WI38 (cell line): Measurements from ENCODE around the gene PHF20.
A peak's percentile ranks its signal among the peaks of the same experiment; 100 is the strongest.

Experiments used
- H3K4me3 ChIP-seq: 2 replicates; pipeline ENCODE4 v1.5.1; 2011; ENCODE audit warnings: low read depth, mild to moderate bottlenecking, control low read depth, low read length
- TF ChIP-seq, protein P1 (sequence below): IDR thresholded peaks from 2 replicates; pipeline ENCODE4 v1.5.1; 2012; ENCODE audit warnings: low read depth, mild to moderate bottlenecking, control low read depth, low read length

Gene PHF20

DNA sequence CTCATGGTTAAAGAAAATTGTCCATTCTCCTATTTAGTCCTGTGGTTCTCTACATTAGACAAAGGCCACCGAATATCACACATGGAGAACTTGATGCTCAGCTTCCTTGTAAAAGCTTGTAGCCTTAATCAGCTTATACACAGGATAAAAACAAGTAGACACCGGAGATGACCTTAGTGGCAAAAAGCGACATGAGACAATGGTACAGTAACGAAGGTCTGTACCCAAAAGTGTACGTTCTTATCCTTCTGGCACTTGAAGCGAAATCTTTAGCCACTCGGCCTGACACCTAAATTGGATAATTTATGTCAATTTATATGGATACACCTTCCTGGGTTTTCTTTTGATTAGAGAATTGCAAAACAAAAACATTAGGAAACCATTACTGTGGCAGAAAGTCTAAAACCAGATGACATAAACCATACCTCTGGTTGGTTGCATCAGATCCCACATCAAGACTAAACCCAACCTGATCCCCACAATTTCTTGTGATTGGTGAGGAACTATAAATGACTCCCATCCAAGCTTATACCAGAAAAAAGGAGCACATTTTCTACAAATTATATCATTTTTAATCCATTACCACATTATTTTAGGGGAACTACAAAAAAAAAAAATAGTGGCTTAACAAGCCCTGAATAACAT lies 35.9 kb upstream of the PHF20 start:
- TF ChIP-seq, protein P1, sequence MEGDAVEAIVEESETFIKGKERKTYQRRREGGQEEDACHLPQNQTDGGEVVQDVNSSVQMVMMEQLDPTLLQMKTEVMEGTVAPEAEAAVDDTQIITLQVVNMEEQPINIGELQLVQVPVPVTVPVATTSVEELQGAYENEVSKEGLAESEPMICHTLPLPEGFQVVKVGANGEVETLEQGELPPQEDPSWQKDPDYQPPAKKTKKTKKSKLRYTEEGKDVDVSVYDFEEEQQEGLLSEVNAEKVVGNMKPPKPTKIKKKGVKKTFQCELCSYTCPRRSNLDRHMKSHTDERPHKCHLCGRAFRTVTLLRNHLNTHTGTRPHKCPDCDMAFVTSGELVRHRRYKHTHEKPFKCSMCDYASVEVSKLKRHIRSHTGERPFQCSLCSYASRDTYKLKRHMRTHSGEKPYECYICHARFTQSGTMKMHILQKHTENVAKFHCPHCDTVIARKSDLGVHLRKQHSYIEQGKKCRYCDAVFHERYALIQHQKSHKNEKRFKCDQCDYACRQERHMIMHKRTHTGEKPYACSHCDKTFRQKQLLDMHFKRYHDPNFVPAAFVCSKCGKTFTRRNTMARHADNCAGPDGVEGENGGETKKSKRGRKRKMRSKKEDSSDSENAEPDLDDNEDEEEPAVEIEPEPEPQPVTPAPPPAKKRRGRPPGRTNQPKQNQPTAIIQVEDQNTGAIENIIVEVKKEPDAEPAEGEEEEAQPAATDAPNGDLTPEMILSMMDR: no peak
- H3K4me3 ChIP-seq: no peak overlapping the region

DNA sequence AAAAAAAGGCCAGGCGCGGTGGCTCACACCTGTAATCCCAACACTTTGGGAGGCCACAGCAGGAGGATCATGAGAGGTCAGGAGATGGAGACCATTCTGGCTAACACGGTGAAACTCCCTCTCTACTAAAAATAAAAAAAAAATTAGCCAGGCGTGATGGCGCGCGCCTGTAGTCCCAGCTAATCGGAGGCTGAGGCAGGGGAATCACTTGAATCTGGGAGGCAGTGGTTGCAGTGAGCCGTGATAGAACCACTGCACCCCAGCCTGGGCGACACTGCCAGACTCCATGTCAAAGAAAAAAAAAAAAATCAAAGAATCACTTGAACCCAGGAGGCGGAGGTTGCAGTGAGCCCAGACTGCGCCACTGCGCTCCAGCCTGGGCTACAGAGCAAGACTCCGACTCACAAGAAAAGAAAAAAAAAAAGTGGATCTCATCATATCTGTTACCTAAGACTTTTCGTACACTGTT lies 33.9 kb upstream of the PHF20 start:
- no peak overlapping the region for H3K4me3 ChIP-seq
- TF ChIP-seq, protein P1: no peak

DNA sequence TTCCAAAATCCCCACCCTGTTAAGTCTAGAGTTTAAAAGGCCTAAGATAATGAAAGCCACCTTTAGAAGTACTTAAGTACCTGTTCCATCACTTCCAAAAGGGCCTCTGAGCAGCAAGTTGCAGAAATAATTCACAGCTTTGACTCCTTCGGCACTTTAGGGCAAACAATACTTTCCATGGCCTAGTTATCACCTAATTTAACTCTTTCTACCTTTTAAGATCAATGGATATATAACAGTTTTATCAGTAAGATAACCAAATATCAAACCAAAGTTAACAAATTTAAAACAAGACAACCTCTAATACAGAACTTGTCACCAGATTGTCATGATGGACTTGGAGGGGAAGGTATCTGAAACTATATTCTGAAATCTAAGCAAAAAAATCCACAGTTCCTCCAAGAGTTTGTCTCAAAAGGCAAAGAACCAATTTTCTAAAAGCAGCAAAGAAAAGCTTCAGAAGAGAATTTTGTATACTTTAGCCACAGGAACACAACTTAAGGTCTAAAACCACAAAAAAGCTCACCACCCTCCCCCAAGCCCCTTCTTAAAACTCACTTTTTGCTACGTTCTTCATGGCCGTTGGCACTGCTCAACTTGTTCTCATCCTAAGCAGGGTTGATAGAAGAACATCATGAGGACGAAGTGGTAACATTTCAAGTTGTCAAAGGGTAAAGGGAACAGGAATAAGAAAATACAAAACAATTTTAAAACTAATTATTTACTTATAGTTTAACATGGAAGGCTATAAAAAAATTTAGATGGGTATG lies 33.2 kb upstream of the PHF20 start:
- H3K4me3 ChIP-seq: no peak overlapping the region
- TF ChIP-seq, protein P1: no peak

DNA sequence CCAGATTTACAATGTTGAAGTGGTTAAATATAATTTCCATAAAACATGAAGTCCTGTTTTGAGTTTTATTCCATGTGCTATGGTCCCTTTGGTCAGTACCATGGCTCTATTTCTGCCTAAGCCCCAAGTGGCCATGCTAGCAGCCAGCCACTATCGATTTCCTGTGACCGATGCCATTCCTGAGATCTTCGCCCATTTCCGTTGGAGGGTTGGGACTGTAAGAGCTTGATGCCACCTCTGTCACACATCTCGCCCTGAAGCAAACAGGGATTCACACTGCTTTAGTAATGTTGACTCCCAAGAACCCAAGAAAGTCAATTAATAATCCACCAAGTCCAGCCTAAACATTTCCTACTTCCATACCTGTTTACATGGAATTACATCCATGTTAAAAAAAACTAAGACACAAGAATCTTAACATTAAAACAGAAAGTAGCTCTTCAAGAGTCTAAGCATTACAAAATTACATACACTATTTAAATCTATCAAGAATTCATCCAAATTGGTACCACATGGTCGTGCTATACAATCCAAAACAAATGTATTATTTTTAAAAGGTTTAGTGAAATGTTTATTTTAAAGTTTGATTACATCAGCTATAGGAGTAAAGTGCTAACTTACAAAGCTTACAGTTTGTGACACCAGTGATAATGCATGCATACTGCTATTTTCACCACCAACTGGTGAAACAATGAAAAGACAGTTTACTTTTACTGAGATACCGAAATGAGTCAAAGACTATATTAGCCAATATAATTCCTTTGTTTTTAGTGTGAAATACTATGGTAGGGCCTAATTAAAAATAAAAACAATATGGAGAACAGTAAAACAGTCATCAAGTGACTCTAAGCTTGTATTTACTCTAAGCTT lies 32.3 kb upstream of the PHF20 start:
- TF ChIP-seq, protein P1: no peak
- H3K4me3 ChIP-seq: peak overlapping the region; percentile 98

DNA sequence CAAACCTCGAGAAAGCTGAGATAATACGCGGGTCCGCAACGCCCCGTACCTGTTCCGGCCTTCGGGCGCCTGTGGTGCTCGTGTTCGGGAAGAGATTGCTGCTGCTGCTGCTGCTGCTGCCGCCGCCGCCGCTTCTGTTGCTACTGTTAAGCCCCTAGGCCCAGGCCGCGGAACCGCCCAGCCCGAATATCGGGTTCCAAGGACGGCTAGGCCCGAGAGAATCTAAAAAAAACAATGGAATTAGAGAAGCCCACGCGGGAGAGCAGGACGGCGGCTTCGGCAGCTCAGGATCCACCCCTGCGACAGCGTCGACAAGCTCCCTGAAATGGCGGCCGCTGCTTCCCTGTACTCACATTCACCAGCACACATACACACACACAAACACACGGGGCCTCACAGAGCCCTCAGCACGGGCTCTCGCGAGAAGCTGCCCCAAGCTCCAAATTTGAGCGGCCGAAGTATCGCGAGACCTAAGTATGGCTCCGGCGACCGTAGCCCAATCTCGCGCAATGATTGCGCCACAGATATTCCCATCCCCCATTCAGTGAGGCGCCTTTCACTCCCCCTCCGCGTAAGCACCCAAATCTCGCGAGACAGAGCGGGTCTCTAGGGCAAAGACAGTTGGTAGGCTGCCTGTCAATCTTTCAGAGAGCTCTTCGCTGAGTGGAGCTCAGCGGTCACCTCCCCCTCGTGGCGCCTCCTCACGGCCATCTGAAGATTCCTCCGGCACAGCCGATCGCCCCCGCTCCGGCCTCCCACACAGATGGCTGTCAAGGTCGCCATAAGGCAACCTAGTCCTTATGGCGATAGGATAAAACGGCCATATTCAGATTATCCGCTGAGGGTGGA lies 29.7 kb upstream of the PHF20 start, which contains the start of gene RBM39:
Gene RBM39 (minus strand): TSS at position 369 of the 849 bp plus-strand sequence. CDS start 1,386 bp downstream, outside the sequence.
- H3K4me3 ChIP-seq: peak within 1 kb of the TSS; percentile 98
- TF ChIP-seq, protein P1: peak; percentile 35; the same call in 1 of the 2 replicates

DNA sequence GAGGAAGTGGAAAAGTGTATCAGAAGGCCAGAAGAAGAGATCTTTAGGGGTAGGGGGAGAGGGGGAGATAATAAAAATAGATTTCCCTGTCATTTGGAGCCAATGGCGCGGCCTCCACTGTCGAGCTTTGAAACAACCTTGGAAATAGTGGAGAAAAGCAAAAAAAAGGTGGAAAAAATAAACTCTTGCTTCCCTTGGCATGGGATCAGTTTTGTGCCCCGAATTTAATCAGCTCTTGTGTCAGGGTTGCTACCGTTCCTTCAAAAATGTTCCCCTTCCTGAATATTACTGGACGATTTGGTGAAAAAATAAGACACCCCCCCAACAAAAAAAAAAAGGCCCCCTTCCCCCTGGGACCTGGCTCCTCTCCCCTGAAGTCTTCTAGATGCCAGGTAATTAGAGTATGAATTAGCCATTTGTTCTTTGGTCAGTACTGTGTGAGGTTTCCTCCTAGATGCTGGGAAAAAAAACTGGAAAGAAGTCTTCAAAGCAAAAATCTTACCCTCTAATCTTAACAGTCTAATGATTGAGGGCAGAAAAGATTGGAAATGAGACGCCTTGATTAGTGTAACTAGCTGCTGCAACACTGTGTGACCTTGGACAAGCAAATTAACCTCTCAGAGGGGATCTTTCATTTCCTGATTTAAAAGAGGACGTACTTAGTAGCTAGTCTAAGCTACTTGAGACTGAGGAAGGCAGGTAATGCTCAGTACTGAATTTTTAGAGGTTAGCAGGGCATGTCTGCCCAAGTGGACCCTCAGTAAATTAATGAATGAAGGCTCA lies 28.9 kb upstream of the PHF20 start:
- H3K4me3 ChIP-seq: peak overlapping the region; percentile 63
- TF ChIP-seq, protein P1: no peak
